Measurements from ENCODE around the gene TMEM31. TPM values are rescaled to one million over a fixed set of nuclear protein-coding genes. Genes with fewer than 3 reads are reported as not detected.

The TMEM31 gene
- total and polyA plus RNA-seq, 2 of the 8 experiments (the other 6 are each of a cell fraction or from before 2014, with no cell fraction given): 0.65 TPM; not detected in 1

- H3K27ac ChIP-seq (ENCODE audit: low read depth, low read length): no peak overlapping the region
- H3K4me2 ChIP-seq (ENCODE audit: insufficient read depth in 1 of 2, low read depth in 2 of 2, low read length in 2 of 2): no peak overlapping the region; a peak in 1 of 4 replicates
- no peak overlapping the region for H3K4ac ChIP-seq (replicated peaks; ENCODE audit: insufficient read length, low read depth, low read length)
- DNase-seq (ENCODE audit: low read depth in 1 of 2, low spot score in 2 of 2) (no peak), FAIRE-seq (no peak)
- H3K56ac ChIP-seq (replicated peaks; ENCODE audit: insufficient read length, low read depth, low read length): no peak overlapping the region
- no peaks in the 10 kb centered on the region for H3K9me3 ChIP-seq (ENCODE audit: insufficient read depth in 2 of 2, low read depth in 1 of 2, low read length in 1 of 2)
- no peak overlapping the region for H3K4me3 ChIP-seq (ENCODE audit: extremely low read depth in 1 of 4, insufficient read depth in 2 of 4, low read depth in 3 of 4, low read length in 4 of 4)
- no peak overlapping the region for H3K9ac ChIP-seq (replicated peaks in 1 of 4; ENCODE audit: extremely low read depth in 1 of 4, low read depth in 3 of 4, low read length in 3 of 4)
- H2BK20ac ChIP-seq (ENCODE audit: low read length): peak overlapping the region; percentile 43; the same call in 1 of the 2 replicates
- H3K18ac ChIP-seq (ENCODE audit: extremely low read depth, low read length): peak overlapping the region; percentile 64; the same call in 1 of the 2 replicates
- H3K36me3 ChIP-seq (ENCODE audit: control insufficient read depth in 2 of 4, insufficient read depth in 4 of 4, low read length in 3 of 4): no peaks in the 10 kb centered on the region
- H2AFZ ChIP-seq (ENCODE audit: low read length): 0 out of 2 replicates have a peak overlapping the region, but pooled peaks have one; percentile 53
- H4K20me1 ChIP-seq (replicated peaks in 1 of 2; ENCODE audit: control insufficient read depth in 1 of 2, insufficient read depth in 2 of 2, low read length in 2 of 2): no peaks in the 10 kb centered on the region
- H4K91ac ChIP-seq (replicated peaks; ENCODE audit: insufficient read length, low read length): peak overlapping the region; percentile 5
- 65% methylated on average over 3 of the region's 5 CpGs; no CpG with 5 or more reads in 1 of the 2 experiments for WGBS, 2 experiments (ENCODE audit: extremely low coverage in 1 of 2, insufficient coverage in 1 of 2, insufficient read length in 1 of 2, insufficient replicate concordance in 2 of 2, low coverage in 1 of 2, low lambda C conversion rate in 2 of 2, missing lambda C conversion rate in 1 of 2)
- peaks cover 7 to 22% (median 17%) of the 10 kb centered on the region in 4 experiments for H3K4me1 ChIP-seq (replicated peaks in 1 of 4; ENCODE audit: control insufficient read depth in 3 of 4, insufficient read depth in 4 of 4, low read length in 3 of 4)
- peak overlapping the region; percentile 62; the same call in 1 of the 2 replicates for H2BK12ac ChIP-seq (ENCODE audit: low read depth, low read length)
- H3K23me2 ChIP-seq (ENCODE audit: low read depth, low read length): no peaks in the 10 kb centered on the region
- H4K8ac ChIP-seq (ENCODE audit: extremely low read depth, insufficient read depth, low read length): no peak overlapping the region; the same call in 1 of the 2 replicates
- H2AK5ac ChIP-seq (ENCODE audit: low read depth, low read length): no peak overlapping the region
- no peak overlapping the region for H4K5ac ChIP-seq (ENCODE audit: insufficient read length, low read depth, low read length)
- H2BK15ac ChIP-seq (ENCODE audit: low read length): 0 out of 2 replicates have a peak overlapping the region, but pooled peaks have one; percentile 18
- H2BK5ac ChIP-seq (ENCODE audit: low read depth, low read length): no peak overlapping the region; the same call in 1 of the 2 replicates
- H3K27me3 ChIP-seq (replicated peaks in 1 of 4; ENCODE audit: control insufficient read depth in 3 of 4, extremely low read depth in 1 of 4, insufficient read depth in 3 of 4, low read length in 3 of 4): no peaks in the 10 kb centered on the region; a peak in 1 of 7 replicates
- ChIA-PET POLR2A (ENCODE audit: partially characterized antibody) (interaction anchor here (1.3 to 4.5 kb wide), 4 partner anchors 13 to 38 kb away, joined by 4 to 26 read pairs (median 11); no protein-coding TSS in a partner anchor), CTCF (ENCODE audit: partially characterized antibody) (interaction anchor here (0.9 to 2.5 kb wide), 9 partner anchors 10 to 45 kb away, joined by 3 to 9 read pairs (median 3); partner anchors contain the start of gene TMEM31)
- H3K79me1 ChIP-seq (ENCODE audit: low read depth, low read length): no peaks in the 10 kb centered on the region
- TF ChIP-seq ATF2 (IDR thresholded peaks at IDR 0.05; ENCODE audit: low read length) (no peak), NRF1 (IDR thresholded peaks at IDR 0.05; ENCODE audit: low read depth, low read length) (no peak), BACH1 (IDR thresholded peaks at IDR 0.05; ENCODE audit: low read length) (no peak)
- no peak overlapping the region for H3K14ac ChIP-seq (ENCODE audit: insufficient read length)
- H3K23ac ChIP-seq (ENCODE audit: insufficient read length): no peak overlapping the region
- no peaks in the 10 kb centered on the region for H3K79me2 ChIP-seq (ENCODE audit: control insufficient read depth in 1 of 2, insufficient read depth in 2 of 2, low read length in 2 of 2)
- no peak overlapping the region for H2BK120ac ChIP-seq (replicated peaks; ENCODE audit: low read depth, low read length)
Observed at GRCh38 chrX:103729015-103729414, 18.3 kb downstream of the TMEM31 start.
